GM21737 (cell line): Measurements from ENCODE around the gene YAF2.
"Not testable (repeated sequence)": the region's sequence is repeated elsewhere in the genome, so short reads cannot be mapped to it uniquely, and the experiment has no call there.

Experiments used
- ATAC-seq: cut with Tn5 transposase; IDR thresholded peaks from one replicate; pipeline ENCODE4 v1.9.1; 2021; ENCODE audit warnings: mild to moderate bottlenecking, moderate library complexity; ENCODE audit not compliant: unreplicated experiment

Gene YAF2

GRCh38 chr12:42255221-42255865 is 17.3 kb upstream of the YAF2 start:
- ATAC-seq, result no peak

- ATAC-seq, result not testable (repeated sequence)
Measured at GRCh38 chr12:42252645-42253044, 14.6 kb upstream of the YAF2 start.

- not testable (repeated sequence) for ATAC-seq
Measured at GRCh38 chr12:42249033-42249432, 11.0 kb upstream of the YAF2 start.

- ATAC-seq, result no peak
Measured at GRCh38 chr12:42240131-42240750, 2.2 kb upstream of the YAF2 start.

GRCh38 chr12:42237853-42238239 is 202 bp downstream of the YAF2 start:
- peak; percentile 27 for ATAC-seq

- ATAC-seq, result peak; percentile 78
Measured at GRCh38 chr12:42237052-42237852, 796 bp downstream of the YAF2 start.

- no peak for ATAC-seq
Measured at GRCh38 chr12:42236017-42236416, 2.0 kb downstream of the YAF2 start.

- ATAC-seq, result no peak
Measured at GRCh38 chr12:42235426-42235825, 2.6 kb downstream of the YAF2 start.

GRCh38 chr12:42234970-42235369 is 3.1 kb downstream of the YAF2 start:
- no peak for ATAC-seq

- not testable (repeated sequence) for ATAC-seq
Measured at GRCh38 chr12:42227525-42227924, 10.5 kb downstream of the YAF2 start.

- ATAC-seq, result not testable (repeated sequence)
Measured at GRCh38 chr12:42224501-42224900, 13.5 kb downstream of the YAF2 start.

GRCh38 chr12:42222724-42223123 is 15.3 kb downstream of the YAF2 start:
- no peak for ATAC-seq

- ATAC-seq, result no peak
Measured at GRCh38 chr12:42221726-42222125, 16.3 kb downstream of the YAF2 start.

- no peak for ATAC-seq
Measured at GRCh38 chr12:42217656-42218055, 20.4 kb downstream of the YAF2 start.

- ATAC-seq, result no peak
Measured at GRCh38 chr12:42216737-42217136, 21.3 kb downstream of the YAF2 start.

- ATAC-seq, result not testable (repeated sequence)
Measured at GRCh38 chr12:42215759-42216158, 22.3 kb downstream of the YAF2 start.

- ATAC-seq, result no peak
Measured at GRCh38 chr12:42213954-42214426, 24.1 kb downstream of the YAF2 start.

GRCh38 chr12:42213023-42213422 is 25.0 kb downstream of the YAF2 start:
- ATAC-seq, result no peak

GRCh38 chr12:42208574-42208973 is 29.5 kb downstream of the YAF2 start:
- ATAC-seq, result no peak

- ATAC-seq, result no peak
Measured at GRCh38 chr12:42204819-42205218, 33.2 kb downstream of the YAF2 start.

GRCh38 chr12:42204362-42204761 is 33.7 kb downstream of the YAF2 start:
- no peak for ATAC-seq

- no peak for ATAC-seq
Measured at GRCh38 chr12:42201063-42201462, 37.0 kb downstream of the YAF2 start.
